ENCODE results near the gene KDM3A.
A peak's percentile ranks its signal among the peaks of the same experiment; 100 is the strongest.
"Not testable (repeated sequence)": the region's sequence is repeated elsewhere in the genome, so short reads cannot be mapped to it uniquely, and the experiment has no call there.

KDM3A gene

GRCh38 chr2:86480105-86480504, 38.9 kb downstream of the KDM3A start:
- DNase-seq (ENCODE audit: low read depth in 2 of 2) = no peak

GRCh38 chr2:86482034-86482433, 40.9 kb downstream of the KDM3A start:
- no peak for DNase-seq (ENCODE audit: low read depth in 2 of 2)

GRCh38 chr2:86484385-86484784, 43.2 kb downstream of the KDM3A start:
- no peak for DNase-seq (ENCODE audit: low read depth in 2 of 2)

GRCh38 chr2:86485103-86485502, 43.9 kb downstream of the KDM3A start:
- no peak for DNase-seq (ENCODE audit: low read depth in 2 of 2)

GRCh38 chr2:86485802-86486201, 44.6 kb downstream of the KDM3A start:
- no peak for DNase-seq (ENCODE audit: low read depth in 2 of 2)

GRCh38 chr2:86487062-86487461, 45.9 kb downstream of the KDM3A start:
- DNase-seq (ENCODE audit: low read depth in 2 of 2) = no peak

GRCh38 chr2:86488561-86489250, 47.5 kb downstream of the KDM3A start:
- DNase-seq (ENCODE audit: low read depth in 2 of 2) = no peak

- DNase-seq (ENCODE audit: low read depth in 2 of 2) = no peak
Measured at GRCh38 chr2:86489542-86489941, 48.4 kb downstream of the KDM3A start.

GRCh38 chr2:86490245-86490644, 49.1 kb downstream of the KDM3A start:
- DNase-seq (ENCODE audit: low read depth in 2 of 2) = no peak

- DNase-seq (ENCODE audit: low read depth in 2 of 2) = no peak
Measured at GRCh38 chr2:86491088-86491487, 49.9 kb downstream of the KDM3A start.

- DNase-seq (ENCODE audit: low read depth in 2 of 2) = no peak
Measured at GRCh38 chr2:86492048-86492453, 50.9 kb downstream of the KDM3A start.

- DNase-seq (ENCODE audit: low read depth in 2 of 2) = not testable (repeated sequence)
Measured at GRCh38 chr2:86496391-86496790, 55.2 kb downstream of the KDM3A start.

- no peak for DNase-seq (ENCODE audit: low read depth in 2 of 2)
Measured at GRCh38 chr2:86498468-86499260, 57.5 kb downstream of the KDM3A start.

- no peak for DNase-seq (ENCODE audit: low read depth in 2 of 2)
Measured at GRCh38 chr2:86499326-86499725, 58.2 kb downstream of the KDM3A start.

GRCh38 chr2:86500325-86501083, 59.3 kb downstream of the KDM3A start:
- DNase-seq (ENCODE audit: low read depth in 2 of 2) = no peak

GRCh38 chr2:86507600-86507999, 66.4 kb downstream of the KDM3A start:
- no peak for DNase-seq (ENCODE audit: low read depth in 2 of 2)

GRCh38 chr2:86510436-86510933, 69.3 kb downstream of the KDM3A start:
- DNase-seq (ENCODE audit: low read depth in 2 of 2) = no peak

- no peak for DNase-seq (ENCODE audit: low read depth in 2 of 2)
Measured at GRCh38 chr2:86512034-86512433, 70.9 kb downstream of the KDM3A start.

GRCh38 chr2:86512892-86513291, 71.7 kb downstream of the KDM3A start:
- no peak for DNase-seq (ENCODE audit: low read depth in 2 of 2)

GRCh38 chr2:86513948-86514660, 72.9 kb downstream of the KDM3A start:
- no peak for DNase-seq (ENCODE audit: low read depth in 2 of 2)

GRCh38 chr2:86518481-86518880, 77.3 kb downstream of the KDM3A start:
- DNase-seq (ENCODE audit: low read depth in 2 of 2) = peak in 1 of 2 donors; percentile 7

- no peak for DNase-seq (ENCODE audit: low read depth in 2 of 2)
Measured at GRCh38 chr2:86519349-86519748, 78.2 kb downstream of the KDM3A start.

Data from stimulated activated CD8-positive, alpha-beta memory T cell treated with anti-CD3 and anti-CD28 coated beads, Interleukin-7, amount 100 ng/mL, for 1 hour (primary cell).